RCC 7860 (cell line): ENCODE data around the gene THAP7.
"Not testable (repeated sequence)": the region's sequence is repeated elsewhere in the genome, so short reads cannot be mapped to it uniquely, and the experiment has no call there.

Source experiments
- DNase-seq: peaks from one replicate; pipeline ENCODE4 v3.0.0-alpha.2; 2015; ENCODE audit warnings: low spot score
- FAIRE-seq: peaks from 2 replicates; lab custom pipeline; 2012; peaks lifted over from hg19 to GRCh38; lab: Jason Lieb, UNC

Gene THAP7, protein sequence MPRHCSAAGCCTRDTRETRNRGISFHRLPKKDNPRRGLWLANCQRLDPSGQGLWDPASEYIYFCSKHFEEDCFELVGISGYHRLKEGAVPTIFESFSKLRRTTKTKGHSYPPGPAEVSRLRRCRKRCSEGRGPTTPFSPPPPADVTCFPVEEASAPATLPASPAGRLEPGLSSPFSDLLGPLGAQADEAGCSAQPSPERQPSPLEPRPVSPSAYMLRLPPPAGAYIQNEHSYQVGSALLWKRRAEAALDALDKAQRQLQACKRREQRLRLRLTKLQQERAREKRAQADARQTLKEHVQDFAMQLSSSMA

DNA sequence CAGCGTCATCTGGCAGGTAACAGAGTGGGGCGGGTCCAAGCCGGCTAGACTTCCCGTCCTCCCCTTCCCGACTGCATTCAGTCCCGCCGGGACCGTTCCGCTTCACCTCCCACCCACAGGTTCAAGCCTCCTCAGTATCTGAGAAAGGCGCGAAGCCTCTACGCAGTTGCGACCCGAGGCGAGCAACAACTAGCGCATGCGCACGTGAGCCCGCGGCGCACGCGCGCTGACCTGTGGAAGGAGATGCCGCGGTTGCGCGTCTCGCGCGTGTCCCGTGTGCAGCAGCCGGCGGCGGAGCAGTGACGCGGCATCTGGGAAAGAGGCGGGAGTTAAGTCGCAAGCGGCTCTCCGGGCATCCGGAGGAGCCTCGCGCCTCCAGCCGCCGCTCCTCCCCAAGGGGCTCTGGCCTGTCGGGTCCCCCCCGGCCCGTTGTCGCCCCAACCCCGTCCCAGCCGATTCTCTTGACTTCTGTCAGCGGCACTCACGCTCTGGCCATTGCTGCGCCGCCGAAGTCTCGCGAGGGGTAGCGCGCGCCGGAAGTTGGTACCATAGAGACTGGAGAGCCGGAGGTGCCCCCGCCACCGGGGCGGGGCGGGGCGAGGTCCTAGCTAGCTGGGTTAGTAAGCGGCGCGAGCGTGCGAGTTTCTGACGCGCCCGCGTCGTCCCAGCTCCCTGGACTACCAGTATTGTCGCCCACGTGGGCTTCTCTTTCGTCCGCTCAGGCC is at the start of gene THAP7:
THAP7 (minus strand) TSS at position 518 of the 725 bp plus-strand sequence; CDS start at position 311, 207 bp downstream.
- DNase-seq = peak; percentile 89
- FAIRE-seq = peak; percentile 58

DNA sequence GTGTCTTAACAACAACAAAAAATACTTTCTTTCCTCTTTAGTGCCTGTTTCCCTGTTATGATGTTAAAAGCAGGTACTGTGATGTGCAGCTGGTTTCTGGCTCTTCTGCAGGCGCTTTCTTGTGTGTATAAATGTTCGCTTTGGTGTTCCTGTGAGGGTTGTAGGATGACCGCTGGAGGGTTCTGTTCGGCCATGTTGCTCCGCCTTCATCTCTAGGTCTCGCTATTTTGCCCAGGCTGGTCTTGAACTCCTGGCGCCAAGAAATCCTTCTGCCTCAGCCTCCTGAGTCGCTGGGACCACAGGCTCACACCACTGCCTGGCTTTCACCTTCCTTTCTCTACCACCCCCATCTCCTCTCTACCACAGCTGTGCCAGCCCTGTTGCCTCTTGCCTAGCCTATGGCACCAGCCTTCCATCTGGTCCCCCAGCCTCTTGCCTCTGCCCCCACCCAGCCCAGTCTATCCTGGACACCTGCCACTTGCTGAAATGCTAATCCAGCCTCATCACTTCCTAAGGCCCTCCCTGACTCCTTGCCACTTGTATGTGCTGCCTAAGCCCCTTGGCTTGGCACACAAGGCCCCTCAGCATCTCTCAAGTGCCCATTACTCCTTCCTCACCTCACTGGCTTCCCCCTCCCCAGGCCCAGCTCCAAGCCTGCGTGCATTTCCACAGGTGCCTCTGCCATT is 49.4 kb upstream of the THAP7 start:
- DNase-seq = no peak
- FAIRE-seq = no peak

DNA sequence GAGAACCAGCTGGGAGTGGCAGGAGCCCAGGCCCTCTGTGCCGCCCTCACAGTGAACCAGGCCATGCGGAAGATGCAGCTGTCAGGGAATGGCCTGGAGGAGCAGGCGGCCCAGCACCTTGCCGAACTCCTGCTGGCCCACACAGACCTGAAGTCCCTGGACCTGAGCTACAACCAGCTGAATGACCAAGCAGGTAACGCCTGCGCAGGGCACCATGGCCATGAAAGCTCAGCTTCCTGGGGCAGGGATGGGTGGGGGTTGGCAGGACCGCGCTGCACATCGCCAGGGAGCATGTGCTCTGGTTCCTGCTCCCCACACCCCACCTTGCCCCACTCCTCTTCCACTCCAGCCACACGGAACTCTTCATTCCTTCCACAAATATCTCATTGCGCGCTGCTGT is 47.0 kb upstream of the THAP7 start:
- not testable (repeated sequence) for FAIRE-seq, DNase-seq

DNA sequence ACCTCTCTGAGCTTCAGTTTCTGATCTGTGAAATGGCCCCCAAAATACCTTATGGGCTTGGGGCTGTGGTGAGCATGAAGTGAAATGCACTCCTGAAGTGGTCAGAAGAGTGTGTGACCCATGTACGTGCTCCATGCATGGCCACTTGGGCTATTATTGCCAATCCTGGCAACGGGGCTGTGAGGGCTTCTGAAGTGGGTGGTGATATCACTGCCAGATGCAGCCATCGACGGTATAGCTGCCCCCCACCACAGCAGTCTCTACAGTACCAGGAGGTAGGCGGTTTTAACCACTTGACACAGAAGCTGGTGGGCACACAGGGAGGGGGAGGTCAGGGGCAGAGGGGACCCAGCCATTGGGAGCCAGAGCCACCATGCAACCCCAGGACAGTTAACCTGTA is 46.5 kb upstream of the THAP7 start:
- not testable (repeated sequence) for DNase-seq, FAIRE-seq

DNA sequence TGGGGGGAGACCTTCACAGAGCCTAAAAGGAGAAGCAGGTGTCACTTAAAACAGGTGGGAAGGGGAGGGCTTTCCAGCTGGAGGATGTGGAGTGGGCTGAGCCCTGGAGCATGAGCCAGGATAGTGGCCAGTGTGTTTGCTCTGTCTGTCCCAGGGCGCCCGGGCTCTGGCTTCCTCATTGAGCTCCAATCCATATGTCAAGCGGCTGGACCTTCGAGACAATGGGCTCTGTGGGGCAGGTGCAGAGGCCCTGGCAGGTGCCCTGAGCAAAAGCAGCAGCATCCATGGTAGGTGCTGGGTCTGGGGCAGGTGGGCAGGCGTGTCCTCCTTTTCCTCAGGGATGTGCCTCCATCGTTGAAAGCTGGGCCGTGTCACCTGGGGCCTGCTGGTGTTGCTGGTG is 45.8 kb upstream of the THAP7 start:
- DNase-seq (no peak), FAIRE-seq (no peak)

DNA sequence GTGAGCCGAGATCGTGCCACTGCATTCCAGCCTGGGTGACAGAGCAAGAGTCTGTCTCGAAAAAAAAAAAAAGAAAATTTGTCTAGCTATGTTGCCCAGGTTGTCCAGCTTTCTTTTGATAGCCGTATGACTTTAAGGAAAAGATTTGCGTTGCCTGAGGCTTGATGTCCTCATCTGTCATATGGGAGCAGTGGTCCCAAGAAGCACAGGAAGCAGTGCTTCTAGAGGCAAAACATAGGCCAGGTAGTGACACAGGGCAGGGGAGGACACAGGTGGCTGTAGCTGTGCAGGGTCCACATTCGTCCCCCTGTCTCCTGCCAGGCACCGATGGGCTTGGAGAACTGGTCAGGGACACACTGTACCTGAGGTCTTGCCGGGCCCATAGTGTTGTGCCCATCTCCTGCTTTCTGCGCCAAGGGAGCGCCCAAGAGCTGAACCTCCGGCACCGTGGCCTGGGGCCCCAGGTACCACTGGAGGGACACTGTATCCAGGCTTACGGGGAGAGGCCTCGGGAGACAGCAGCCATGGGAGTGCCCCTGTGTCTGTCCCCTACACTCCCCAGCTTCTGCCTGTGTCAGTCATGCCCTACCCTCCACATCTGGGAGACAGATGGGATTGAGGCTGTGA is 45.2 kb upstream of the THAP7 start:
- FAIRE-seq = no peak
- DNase-seq = no peak

DNA sequence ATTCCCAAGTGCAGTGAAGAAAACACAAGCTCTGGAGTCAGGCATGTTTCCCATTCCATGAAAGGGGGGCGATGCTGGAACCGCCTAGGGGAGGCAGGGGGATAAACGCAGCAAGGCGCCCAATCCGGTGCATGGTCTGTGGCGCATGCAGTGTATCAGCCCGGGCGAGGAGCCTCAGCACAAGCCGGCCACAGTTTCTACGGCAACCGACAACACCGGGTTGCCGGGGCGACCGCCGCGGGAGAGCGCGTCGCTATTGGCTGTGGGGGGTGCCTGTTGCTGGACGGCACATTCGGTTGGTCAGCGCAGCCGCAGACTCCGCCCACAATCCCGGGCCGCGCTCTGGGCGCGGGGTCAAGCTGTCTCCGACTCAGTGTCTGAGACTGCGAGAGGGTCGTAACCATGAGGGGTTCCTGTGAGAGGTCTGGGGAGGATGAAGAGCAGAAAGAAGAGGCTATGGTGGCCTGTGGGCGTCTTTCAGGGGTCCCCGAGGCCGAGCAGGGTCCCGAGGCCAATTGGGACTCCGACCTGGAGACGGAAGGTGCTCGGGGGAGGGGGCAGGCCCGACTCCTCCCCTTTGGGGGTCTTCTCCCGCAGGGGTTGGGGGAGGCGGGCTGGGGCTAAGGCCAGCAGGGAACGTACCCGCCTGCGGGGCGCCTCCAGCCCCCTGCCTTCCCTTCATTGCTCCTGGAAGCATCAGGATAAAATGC is 43.8 kb upstream of the THAP7 start, which contains the start of gene LRRC74B:
LRRC74B (plus strand) TSS at position 362 of the 710 bp plus-strand sequence; CDS start at position 403, 41 bp downstream.
- FAIRE-seq (no peak), DNase-seq (peak; percentile 73)

DNA sequence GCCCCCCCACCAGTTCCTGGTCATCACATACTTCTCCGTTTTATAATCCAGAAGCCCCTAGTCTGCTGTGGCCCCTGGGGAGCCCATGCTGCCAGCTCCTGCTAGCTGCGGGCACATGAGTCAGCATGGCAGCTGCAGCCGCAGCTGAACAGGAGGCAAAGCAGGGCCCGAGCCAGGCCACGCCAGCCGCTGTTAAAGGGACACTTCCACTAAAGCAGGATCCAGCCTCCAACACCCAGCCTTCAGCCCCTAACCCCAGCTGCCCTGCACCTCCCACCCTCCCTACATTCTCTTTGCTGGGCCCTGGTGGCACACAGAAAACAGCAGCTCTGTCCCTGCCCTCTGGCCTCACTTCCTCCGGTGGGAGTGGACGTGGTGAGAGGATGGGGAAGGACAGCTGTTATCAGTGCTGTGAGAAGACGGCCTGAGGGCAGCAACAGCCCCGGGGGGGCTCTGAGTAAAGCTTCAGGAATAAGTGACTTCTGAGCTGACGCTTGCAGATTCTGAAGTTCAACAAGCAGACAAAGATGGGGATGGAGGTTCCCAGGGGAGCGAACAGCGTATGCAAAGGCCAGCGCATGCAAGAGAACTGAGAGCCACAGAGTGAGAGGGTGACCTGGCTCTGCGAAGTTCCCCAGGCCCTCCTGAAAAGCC is 43.1 kb upstream of the THAP7 start:
- peak; percentile 11 for DNase-seq
- FAIRE-seq = no peak

DNA sequence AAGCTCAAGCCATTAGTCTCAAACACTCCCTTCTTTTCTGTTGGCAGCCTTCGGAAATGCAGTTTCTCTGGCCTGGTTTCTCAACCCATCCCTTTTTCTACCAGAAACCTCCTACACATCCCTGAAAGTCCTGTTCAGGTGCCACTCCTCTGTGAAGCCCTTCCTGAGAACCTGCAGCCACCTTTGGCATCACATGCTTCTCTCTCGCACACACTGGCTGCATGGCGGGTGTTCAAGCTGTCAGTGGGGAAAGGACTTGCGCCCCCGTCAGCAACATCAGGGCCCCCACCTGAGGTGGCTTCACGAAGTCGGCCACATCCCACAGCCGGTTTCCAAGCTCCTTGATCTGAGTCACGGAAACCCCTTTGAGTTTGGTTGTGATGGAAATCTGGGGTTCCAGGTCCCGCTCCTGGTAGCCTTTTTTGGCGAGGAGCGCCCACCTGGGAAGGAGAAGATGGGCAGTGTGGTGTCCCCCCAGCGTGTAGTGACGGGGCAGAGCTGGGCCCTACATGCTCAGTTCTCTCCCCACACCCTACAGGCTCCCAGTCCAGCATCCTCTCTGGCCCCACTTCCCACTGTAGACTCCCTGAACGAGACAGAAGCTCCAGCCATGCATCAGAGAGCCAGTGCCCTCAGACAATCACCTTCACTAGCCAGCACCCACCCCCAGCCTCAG is 42.1 kb upstream of the THAP7 start:
- FAIRE-seq (no peak), DNase-seq (no peak)

DNA sequence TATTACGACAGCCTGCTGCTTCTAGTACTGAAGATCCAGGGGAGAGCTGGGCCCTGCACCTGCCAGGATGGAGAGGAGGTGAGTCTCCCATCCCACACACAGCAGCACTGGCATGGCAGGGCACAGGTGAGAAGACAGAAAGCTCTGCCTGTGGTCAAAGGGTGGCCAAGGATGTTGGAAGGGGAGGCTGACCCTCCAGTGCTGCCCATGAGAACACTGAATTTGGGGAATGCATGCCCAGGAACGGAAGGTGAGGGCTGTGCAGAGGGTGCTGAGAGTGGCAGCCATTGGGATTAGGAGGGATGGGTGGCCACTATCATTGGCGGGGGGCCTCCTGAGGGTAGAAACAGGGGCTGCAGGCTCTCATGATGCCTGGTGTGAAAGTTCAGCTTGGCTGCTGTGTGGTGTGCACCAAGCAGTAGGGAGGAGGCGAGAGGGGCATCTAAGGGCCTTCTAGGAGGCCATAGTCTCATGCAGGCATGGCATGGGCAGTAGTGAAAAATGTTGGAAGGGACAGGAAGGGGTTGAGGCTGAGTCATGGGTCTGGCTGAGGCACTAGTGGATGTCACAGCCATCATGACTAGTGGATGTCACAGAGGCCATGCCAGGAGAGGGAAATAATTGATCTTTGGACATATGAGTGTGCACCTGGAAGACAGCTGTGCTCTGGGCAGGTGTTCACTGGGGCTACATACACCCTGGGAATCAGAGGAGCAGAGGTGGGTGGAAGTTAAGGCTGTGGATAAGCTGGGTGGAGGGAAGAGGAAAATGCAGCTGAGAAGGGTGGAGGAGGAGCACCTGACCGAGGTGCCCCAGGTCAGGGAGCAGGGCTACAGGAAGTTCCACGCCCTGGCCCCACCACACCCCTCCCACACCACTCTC is 41.3 kb upstream of the THAP7 start:
- DNase-seq = peak; percentile 30
- FAIRE-seq = no peak

DNA sequence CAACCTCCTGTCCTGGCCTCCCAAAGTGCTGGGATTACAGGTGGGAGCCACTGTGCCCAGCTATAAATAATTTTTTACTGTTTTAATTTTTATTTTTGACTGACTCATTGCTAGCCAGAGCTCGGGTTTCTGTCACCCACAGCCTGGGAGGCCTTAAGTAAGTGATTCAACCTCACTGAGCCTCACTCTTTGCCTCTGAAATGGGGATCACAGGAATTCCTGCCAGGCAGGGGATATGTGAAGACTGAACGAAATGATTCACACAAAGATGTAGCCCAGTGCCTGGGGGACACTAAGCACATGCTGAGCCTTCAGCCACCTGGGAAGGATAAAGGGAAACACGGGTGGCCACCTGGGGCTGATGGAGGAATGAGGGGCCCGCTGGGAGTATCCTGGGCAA is 40.0 kb upstream of the THAP7 start:
- FAIRE-seq (no peak), DNase-seq (no peak)

DNA sequence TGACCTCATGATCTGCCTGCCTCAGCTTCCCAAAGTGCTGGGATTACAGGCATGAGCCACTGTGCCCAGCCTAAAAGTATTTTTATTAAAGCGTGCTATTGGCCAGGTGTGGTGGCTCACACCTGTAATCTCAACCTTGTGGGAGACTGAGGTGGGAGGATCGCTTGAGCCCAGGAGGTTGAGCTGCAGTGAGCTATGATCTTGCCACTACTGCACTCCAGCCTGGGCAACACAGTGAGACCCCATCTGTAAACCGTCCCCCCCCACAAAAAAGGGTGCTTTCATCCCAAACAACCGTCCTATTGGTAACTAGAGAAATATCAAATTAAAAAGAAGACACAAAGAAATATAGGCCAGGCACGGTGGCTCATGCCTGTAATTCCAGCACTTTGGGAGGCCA is 37.2 kb upstream of the THAP7 start:
- DNase-seq, FAIRE-seq: not testable (repeated sequence)

DNA sequence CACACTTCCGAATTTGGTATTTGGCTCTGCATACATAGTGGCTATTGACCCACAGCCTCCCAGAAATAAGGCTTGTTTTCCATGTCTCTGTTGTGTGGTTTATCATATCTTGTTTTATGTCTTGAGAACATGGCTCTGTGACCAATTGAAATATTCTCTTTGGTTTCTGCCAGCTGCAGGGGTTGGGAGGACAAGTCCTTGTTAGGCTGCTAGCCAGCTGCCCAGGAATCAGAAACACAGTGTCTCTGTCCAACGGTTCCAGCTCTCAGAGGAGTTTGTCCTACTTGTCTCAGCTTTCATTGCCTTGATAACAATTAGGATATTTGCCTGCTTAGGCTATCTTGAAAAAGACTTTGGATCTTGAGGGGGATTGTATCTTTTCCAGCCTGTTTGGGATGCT is 36.5 kb upstream of the THAP7 start:
- no peak for DNase-seq
- no peak for FAIRE-seq

DNA sequence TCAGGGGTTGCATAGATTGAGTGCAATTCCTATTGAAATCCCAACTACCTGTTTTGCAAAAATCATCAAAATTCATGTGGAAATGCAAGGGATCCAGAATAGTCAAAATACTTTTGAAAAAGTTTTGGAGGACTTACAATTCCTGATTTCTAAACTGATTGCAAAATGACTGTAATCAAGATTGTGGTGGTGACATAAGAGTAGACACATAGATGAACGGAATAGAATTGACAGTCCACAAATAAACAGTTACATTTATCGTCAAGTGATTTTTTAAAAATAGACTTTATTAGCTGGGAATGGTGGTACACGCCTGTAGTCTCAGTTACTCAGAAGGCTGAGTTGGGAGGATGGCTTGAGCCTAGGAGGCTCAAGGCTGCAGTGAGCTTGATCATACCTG is 33.1 kb upstream of the THAP7 start:
- no peak for FAIRE-seq
- DNase-seq = no peak

DNA sequence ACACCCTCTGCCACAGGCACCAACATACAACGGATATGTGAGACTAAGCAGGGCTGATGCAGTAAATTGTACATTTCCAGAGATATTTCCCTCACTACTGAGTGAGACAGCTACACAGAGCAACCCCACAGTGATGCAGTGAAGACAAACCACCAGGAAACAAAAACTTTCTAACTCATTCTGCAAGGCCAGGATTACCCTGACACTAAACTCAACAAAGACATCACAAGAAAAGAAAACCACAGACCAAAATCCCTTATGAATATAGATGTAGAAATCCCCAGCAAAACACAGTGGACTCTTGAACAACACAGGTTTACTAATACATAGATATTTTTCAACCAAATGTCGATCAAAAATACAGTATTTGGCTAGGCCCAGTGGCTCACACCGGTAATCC is 32.0 kb upstream of the THAP7 start:
- DNase-seq (no peak), FAIRE-seq (no peak)

DNA sequence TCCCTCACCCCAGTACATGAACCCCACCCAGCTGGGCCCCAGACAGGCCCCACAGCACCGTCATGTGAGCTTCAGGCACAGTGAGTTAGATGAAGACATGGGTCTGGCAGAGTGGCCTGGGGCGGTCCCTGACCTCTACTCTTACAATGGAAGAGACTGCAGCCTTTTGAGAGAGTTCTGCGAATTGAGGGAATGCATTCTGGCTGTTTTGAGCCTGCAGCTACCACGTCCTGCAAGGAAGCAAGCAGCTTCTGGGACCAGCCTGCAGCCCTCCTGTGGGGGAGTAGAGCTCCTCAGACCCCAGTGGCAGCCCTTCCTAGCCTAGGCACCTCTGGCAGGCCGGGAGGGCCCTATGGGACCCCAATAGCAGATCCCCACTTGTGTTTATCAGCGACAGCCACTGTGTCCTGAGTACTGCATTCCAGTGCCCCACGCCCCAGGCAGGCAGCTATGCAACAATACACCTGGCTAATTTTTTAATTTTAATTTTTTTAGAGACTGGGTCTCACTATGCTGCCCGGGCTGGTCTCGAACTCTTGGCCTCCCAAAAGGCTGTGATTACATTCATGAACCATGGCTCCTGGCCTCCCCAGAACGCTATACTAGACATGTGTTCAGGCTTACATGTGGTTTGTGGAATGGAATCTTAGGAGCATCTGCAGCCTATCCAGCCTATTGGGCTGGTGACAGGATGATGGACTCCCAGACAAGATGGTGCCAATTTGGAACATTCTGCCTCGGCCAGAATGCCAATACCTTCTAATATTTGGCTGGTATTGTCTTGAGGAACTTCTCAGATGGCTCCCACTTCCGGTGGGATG is 31.2 kb upstream of the THAP7 start:
- DNase-seq (no peak), FAIRE-seq (no peak)

DNA sequence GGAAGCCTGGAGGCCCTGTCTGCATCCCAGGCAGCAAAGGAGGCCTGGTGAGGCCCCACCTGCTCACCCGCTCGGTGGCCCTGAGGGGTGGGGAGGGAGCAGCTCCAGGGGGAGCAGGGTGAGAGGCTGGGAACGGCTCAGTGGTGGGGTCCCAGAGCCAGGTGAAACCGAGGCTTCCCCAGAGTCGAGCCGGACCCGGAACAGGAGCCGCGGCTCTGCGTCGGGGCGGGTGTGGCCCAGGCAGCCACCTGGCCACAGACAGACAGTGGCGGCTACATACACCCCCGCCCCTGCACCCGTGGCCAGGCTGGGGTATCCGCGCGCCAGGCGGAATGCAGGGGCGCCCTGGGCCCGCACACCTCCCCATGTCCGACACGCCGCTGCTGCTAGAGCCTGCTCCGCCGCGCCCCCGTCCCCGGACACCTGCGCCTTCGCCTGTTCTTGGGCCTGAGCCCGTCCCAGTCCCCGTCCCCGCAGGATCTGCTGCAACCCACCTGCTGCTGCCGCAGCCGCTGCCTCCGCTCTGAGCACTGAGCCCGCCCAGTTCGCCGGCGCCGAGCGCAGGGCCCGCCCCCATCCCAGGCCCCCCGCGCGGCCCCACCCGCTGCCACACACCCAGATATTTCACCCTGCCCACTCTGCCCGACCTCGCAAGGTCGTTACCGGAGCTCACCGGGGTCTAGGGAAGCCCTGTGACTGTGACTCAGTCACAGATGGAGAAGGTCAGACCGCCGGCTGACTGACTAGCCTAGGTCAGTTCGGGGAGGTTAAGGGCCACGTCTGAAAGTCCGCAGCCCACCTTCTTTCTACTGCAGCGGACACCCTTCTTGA is 30.3 kb upstream of the THAP7 start, which contains the start of gene SLC7A4:
SLC7A4 (minus strand) TSS at position 525 of the 831 bp plus-strand sequence. CDS start 749 bp downstream, outside the sequence.
- FAIRE-seq (no peak), DNase-seq (no peak)
